DMS 273 treated with DMSO at 0.1 percent for 48 hours (cell line): ENCODE results near the gene PHACTR3.

ENCODE experiments used
- DNase-seq: peaks from one replicate; lab custom pipeline; 2025; lab: John Stamatoyannopoulos, UW

Gene PHACTR3

GRCh38 chr20:59698598-59698997 lies 94.3 kb downstream of the PHACTR3 start:
- DNase-seq, result no peak

GRCh38 chr20:59701236-59701635 lies 96.9 kb downstream of the PHACTR3 start:
- peak; percentile 25 for DNase-seq

- DNase-seq, result no peak
Observed at GRCh38 chr20:59703046-59703445, 98.7 kb downstream of the PHACTR3 start.

- no peak for DNase-seq
Observed at GRCh38 chr20:59705651-59706399, 101.5 kb downstream of the PHACTR3 start.

- no peak for DNase-seq
Observed at GRCh38 chr20:59706400-59706693, 102.0 kb downstream of the PHACTR3 start.

GRCh38 chr20:59708326-59708725 lies 104.0 kb downstream of the PHACTR3 start:
- no peak for DNase-seq

- no peak for DNase-seq
Observed at GRCh38 chr20:59709636-59710035, 105.3 kb downstream of the PHACTR3 start.

GRCh38 chr20:59718071-59718470 lies 113.7 kb downstream of the PHACTR3 start:
- no peak for DNase-seq

GRCh38 chr20:59718751-59719150 lies 114.4 kb downstream of the PHACTR3 start:
- DNase-seq, result no peak

GRCh38 chr20:59720013-59720412 lies 115.7 kb downstream of the PHACTR3 start:
- no peak for DNase-seq

- no peak for DNase-seq
Observed at GRCh38 chr20:59721386-59721785, 117.0 kb downstream of the PHACTR3 start.

- no peak for DNase-seq
Observed at GRCh38 chr20:59723108-59723500, 118.8 kb downstream of the PHACTR3 start.

- no peak for DNase-seq
Observed at GRCh38 chr20:59723607-59724456, 119.5 kb downstream of the PHACTR3 start.

GRCh38 chr20:59724457-59725366 lies 120.4 kb downstream of the PHACTR3 start:
- DNase-seq, result no peak

GRCh38 chr20:59725476-59726280 lies 121.3 kb downstream of the PHACTR3 start:
- DNase-seq, result no peak

- DNase-seq, result no peak
Observed at GRCh38 chr20:59726281-59726595, 121.9 kb downstream of the PHACTR3 start.

- no peak for DNase-seq
Observed at GRCh38 chr20:59728722-59729430, 124.5 kb downstream of the PHACTR3 start.

GRCh38 chr20:59729506-59729905 lies 125.2 kb downstream of the PHACTR3 start:
- DNase-seq, result no peak

GRCh38 chr20:59730722-59731121 lies 126.4 kb downstream of the PHACTR3 start:
- no peak for DNase-seq

GRCh38 chr20:59731376-59731775 lies 127.0 kb downstream of the PHACTR3 start:
- no peak for DNase-seq

- DNase-seq, result no peak
Observed at GRCh38 chr20:59733351-59733750, 129.0 kb downstream of the PHACTR3 start.
